ENCODE measurements around the gene GNL3L.
"Not testable (repeated sequence)": the region's sequence is repeated elsewhere in the genome, so short reads cannot be mapped to it uniquely, and the experiment has no call there.

GNL3L gene

DNA sequence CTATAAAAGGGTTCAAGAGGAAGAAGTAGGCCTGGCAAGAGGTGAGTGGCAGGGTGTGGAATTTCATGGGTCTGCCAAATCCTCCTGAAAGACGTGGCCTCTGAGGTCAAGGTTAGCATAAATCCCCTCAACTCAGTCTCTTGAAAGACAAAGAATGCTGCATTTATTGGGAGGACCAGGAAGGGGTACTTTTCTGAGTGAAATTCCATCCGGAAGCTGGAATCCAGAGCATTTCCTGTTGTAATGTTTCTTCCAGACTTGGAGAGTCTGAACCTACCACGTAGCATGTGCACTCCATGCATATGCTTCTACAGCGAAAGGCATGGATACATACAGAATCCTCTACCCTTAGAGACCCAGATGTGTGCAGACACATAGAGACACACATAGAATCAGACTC lies 20.6 kb upstream of the GNL3L start:
- DNase-seq, result no peak
- H3K27me3 ChIP-seq, result no peaks in the 10 kb centered on the region
- TF ChIP-seq CTCF (IDR thresholded peaks at IDR 0.05; ENCODE audit: low read depth, low read length), result no peak
- H3K36me3 ChIP-seq, result no peaks in the 10 kb centered on the region
- no peaks in the 10 kb centered on the region for H3K4me1 ChIP-seq
- H3K4me3 ChIP-seq (ENCODE audit: low read depth, low read length), result no peak overlapping the region
- no peaks in the 10 kb centered on the region for H3K9me3 ChIP-seq

GRCh38 chrX:54529151-54529550 lies 868 bp upstream of the GNL3L start:
- TF ChIP-seq CTCF (IDR thresholded peaks at IDR 0.05; ENCODE audit: low read depth, low read length), result no peak
- no peak for DNase-seq
- no peaks in the 10 kb centered on the region for H3K27me3 ChIP-seq

GRCh38 chrX:54530357-54530900 lies 410 bp downstream of the GNL3L start:
- H3K4me1 ChIP-seq, result no peaks in the 10 kb centered on the region
- TF ChIP-seq CTCF (IDR thresholded peaks at IDR 0.05; ENCODE audit: low read depth, low read length), result no peak
- H3K27me3 ChIP-seq, result no peaks in the 10 kb centered on the region
- no peak for DNase-seq
- peaks cover 6% of the 10 kb centered on the region for H3K36me3 ChIP-seq
- peak overlapping the region; percentile 95 for H3K4me3 ChIP-seq (ENCODE audit: low read depth, low read length)
- no peaks in the 10 kb centered on the region for H3K9me3 ChIP-seq

More at GRCh38 chrX:54529151-54529550, 868 bp upstream of the GNL3L start:
- Histone ChIP-seq H3K4me3 (ENCODE audit: low read depth, low read length) (peak overlapping the region; percentile 59), H3K9me3 (no peaks in the 10 kb centered on the region), H3K36me3 (peaks cover 6% of the 10 kb centered on the region; the same call in 1 of the 2 replicates), H3K4me1 (no peaks in the 10 kb centered on the region)

GRCh38 chrX:54534271-54534670 lies 4.3 kb downstream of the GNL3L start:
- H3K4me1 ChIP-seq, result no peaks in the 10 kb centered on the region
- H3K36me3 ChIP-seq, result peaks cover 16% of the 10 kb centered on the region
- no peaks in the 10 kb centered on the region for H3K9me3 ChIP-seq
- no peak for TF ChIP-seq CTCF (IDR thresholded peaks at IDR 0.05; ENCODE audit: low read depth, low read length)
- H3K4me3 ChIP-seq (ENCODE audit: low read depth, low read length), result no peak overlapping the region
- DNase-seq, result no peak
- H3K27me3 ChIP-seq, result no peaks in the 10 kb centered on the region

- Histone ChIP-seq H3K36me3 (peaks cover 41% of the 10 kb centered on the region), H3K27me3 (no peaks in the 10 kb centered on the region), H3K4me3 (ENCODE audit: low read depth, low read length) (no peak overlapping the region), H3K4me1 (no peaks in the 10 kb centered on the region), H3K9me3 (no peaks in the 10 kb centered on the region)
- DNase-seq, result no peak
- no peak for TF ChIP-seq CTCF (IDR thresholded peaks at IDR 0.05; ENCODE audit: low read depth, low read length)
Observed at GRCh38 chrX:54540289-54540688, 10.3 kb downstream of the GNL3L start.

DNA sequence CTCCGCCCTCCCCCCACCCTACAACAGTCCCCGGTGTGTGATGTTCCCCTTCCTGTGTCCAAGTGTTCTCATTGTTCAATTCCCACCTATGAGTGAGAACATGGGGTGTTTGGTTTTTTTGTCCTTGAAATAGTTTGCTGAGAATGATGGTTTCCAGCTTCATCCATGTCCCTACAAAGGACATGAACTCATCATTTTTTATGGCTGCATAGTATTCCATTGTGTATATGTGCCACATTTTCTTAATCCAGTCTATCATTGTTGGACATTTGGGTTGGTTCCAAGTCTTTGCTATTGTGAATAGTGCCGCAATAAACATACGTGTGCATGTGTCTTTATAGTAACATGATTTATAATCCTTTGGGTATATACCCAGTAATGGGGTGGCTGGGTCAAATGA lies 12.2 kb downstream of the GNL3L start:
- H3K4me3 ChIP-seq (ENCODE audit: low read depth, low read length); H3K4me1 ChIP-seq; H3K9me3 ChIP-seq; H3K27me3 ChIP-seq; DNase-seq: not testable (repeated sequence)
- H3K36me3 ChIP-seq, result peaks cover 41% of the 10 kb centered on the region

- peaks cover 26% of the 10 kb centered on the region for H3K36me3 ChIP-seq
- TF ChIP-seq CTCF (IDR thresholded peaks at IDR 0.05; ENCODE audit: low read depth, low read length), result no peak
Observed at GRCh38 chrX:54550821-54551220, 20.8 kb downstream of the GNL3L start.

More at GRCh38 chrX:54550821-54551220, 20.8 kb downstream of the GNL3L start:
- DNase-seq, result no peak
- Histone ChIP-seq H3K9me3 (no peaks in the 10 kb centered on the region), H3K27me3 (no peaks in the 10 kb centered on the region), H3K4me3 (ENCODE audit: low read depth, low read length) (no peak overlapping the region), H3K4me1 (no peaks in the 10 kb centered on the region)

Data from BE2C (cell line).